Right renal cortex interstitium (tissue), 3 donors: ENCODE measurements around the gene EYA4. TPM values are rescaled to one million over a fixed set of nuclear protein-coding genes. Genes with fewer than 3 reads are reported as not detected.

Experiments
- DNase-seq, 3 donors: peaks; one replicate each; pipeline ENCODE4 v3.0.0-alpha.2; 2013; ENCODE audit warnings: low read depth in 3 of 3, low spot score in 2 of 3
- polyA plus RNA-seq, 3 donors: library from polyadenylated mRNA; unstranded; fragments of 120-200 nt; gene quantifications; one replicate each; pipeline ENCODE4 v1.2.1, GENCODE V29; 2013; ENCODE audit not compliant: insufficient read length in 3 of 3

Gene EYA4
- polyA plus RNA-seq, 3 donors = 15.8 to 17.5 (median 16.6) TPM

GRCh38 chr6:133502441-133503335 lies 261.5 kb downstream of the EYA4 start:
- no peak for DNase-seq

GRCh38 chr6:133503336-133503729 lies 262.2 kb downstream of the EYA4 start:
- DNase-seq = peak in 1 of 3 donors; percentile 23

GRCh38 chr6:133504158-133504557 lies 263.0 kb downstream of the EYA4 start:
- DNase-seq = no peak

- no peak for DNase-seq
Measured at GRCh38 chr6:133504761-133505160, 263.6 kb downstream of the EYA4 start.

- DNase-seq = no peak
Measured at GRCh38 chr6:133505681-133506080, 264.5 kb downstream of the EYA4 start.

GRCh38 chr6:133512410-133513016 lies 271.4 kb downstream of the EYA4 start:
- peak in 1 of 3 donors; percentile 33 for DNase-seq

- no peak for DNase-seq
Measured at GRCh38 chr6:133523816-133524215, 282.7 kb downstream of the EYA4 start.

- no peak for DNase-seq
Measured at GRCh38 chr6:133526436-133526835, 285.3 kb downstream of the EYA4 start.

- DNase-seq = no peak
Measured at GRCh38 chr6:133528566-133528965, 287.4 kb downstream of the EYA4 start.

GRCh38 chr6:133532908-133533307 lies 291.8 kb downstream of the EYA4 start:
- DNase-seq = no peak

GRCh38 chr6:133539502-133540259 lies 298.5 kb downstream of the EYA4 start:
- DNase-seq = no peak

GRCh38 chr6:133540361-133540760 lies 299.2 kb downstream of the EYA4 start:
- no peak for DNase-seq

GRCh38 chr6:133541040-133541439 lies 299.9 kb downstream of the EYA4 start:
- no peak for DNase-seq

GRCh38 chr6:133542056-133542821 lies 301.1 kb downstream of the EYA4 start:
- no peak for DNase-seq

GRCh38 chr6:133544419-133544818 lies 303.3 kb downstream of the EYA4 start:
- DNase-seq = no peak

GRCh38 chr6:133546098-133546497 lies 304.9 kb downstream of the EYA4 start:
- no peak for DNase-seq

GRCh38 chr6:133547136-133547535 lies 306.0 kb downstream of the EYA4 start:
- no peak for DNase-seq

- no peak for DNase-seq
Measured at GRCh38 chr6:133548423-133549159, 307.4 kb downstream of the EYA4 start.

GRCh38 chr6:133549371-133549801 lies 308.2 kb downstream of the EYA4 start:
- no peak for DNase-seq

GRCh38 chr6:133550026-133550425 lies 308.9 kb downstream of the EYA4 start:
- no peak for DNase-seq
